ENCODE data around the gene OSBPL10.

- TF ChIP-seq, protein P1, sequence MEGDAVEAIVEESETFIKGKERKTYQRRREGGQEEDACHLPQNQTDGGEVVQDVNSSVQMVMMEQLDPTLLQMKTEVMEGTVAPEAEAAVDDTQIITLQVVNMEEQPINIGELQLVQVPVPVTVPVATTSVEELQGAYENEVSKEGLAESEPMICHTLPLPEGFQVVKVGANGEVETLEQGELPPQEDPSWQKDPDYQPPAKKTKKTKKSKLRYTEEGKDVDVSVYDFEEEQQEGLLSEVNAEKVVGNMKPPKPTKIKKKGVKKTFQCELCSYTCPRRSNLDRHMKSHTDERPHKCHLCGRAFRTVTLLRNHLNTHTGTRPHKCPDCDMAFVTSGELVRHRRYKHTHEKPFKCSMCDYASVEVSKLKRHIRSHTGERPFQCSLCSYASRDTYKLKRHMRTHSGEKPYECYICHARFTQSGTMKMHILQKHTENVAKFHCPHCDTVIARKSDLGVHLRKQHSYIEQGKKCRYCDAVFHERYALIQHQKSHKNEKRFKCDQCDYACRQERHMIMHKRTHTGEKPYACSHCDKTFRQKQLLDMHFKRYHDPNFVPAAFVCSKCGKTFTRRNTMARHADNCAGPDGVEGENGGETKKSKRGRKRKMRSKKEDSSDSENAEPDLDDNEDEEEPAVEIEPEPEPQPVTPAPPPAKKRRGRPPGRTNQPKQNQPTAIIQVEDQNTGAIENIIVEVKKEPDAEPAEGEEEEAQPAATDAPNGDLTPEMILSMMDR (IDR thresholded peaks at IDR 0.05), result no peak
- no peak for TF ChIP-seq POLR2A (IDR thresholded peaks at IDR 0.05)
Measured at GRCh38 chr3:31971607-31972006, 9.5 kb downstream of the OSBPL10 start.
